H1 (cell line): ENCODE results near the gene PLCB2.

ENCODE experiments used
- ATF2 ChIP-seq: IDR thresholded peaks from 2 replicates; pipeline ENCODE4 v1.6.1; 2012; ENCODE audit warnings: low read length, inconsistent platforms
- BRCA1 ChIP-seq: IDR thresholded peaks from 2 replicates; pipeline ENCODE4 v1.6.1; 2012; ENCODE audit warnings: low read depth, low read length, improper control_type of control experiment
- CEBPB ChIP-seq: IDR thresholded peaks from 2 replicates; pipeline ENCODE4 v1.6.1; 2012; ENCODE audit warnings: low read depth, low read length
- CREB1 ChIP-seq: IDR thresholded peaks from 2 replicates; pipeline ENCODE4 v1.6.1; 2012; ENCODE audit warnings: inconsistent platforms
- EP300 ChIP-seq, 2 experiments: IDR thresholded peaks; 1 replicate in 1 of 2; 2 replicates in 1 of 2; pipeline ENCODE4 v1.6.1; 2011 to 2012; ENCODE audit warnings: low read depth in 2 of 2, low read length in 2 of 2, mild to moderate bottlenecking in 2 of 2, borderline replicate concordance in 1 of 2, inconsistent platforms in 1 of 2, moderate library complexity in 1 of 2
- JUN ChIP-seq: IDR thresholded peaks from 2 replicates; pipeline ENCODE4 v1.6.1; 2011; ENCODE audit warnings: low read depth, mild to moderate bottlenecking, improper control_type of control experiment, low read length
- PHF8 ChIP-seq: fragments of 200-600 bp; sonication (generic); conservative IDR thresholded peaks from 2 replicates; pipeline ENCODE4 v1.7.1; 2012; ENCODE audit warnings: low read depth, mild to moderate bottlenecking, inconsistent platforms, low read length, moderate library complexity
- POLR2A ChIP-seq, 2 experiments: IDR thresholded peaks; 1 replicate in 1 of 2; 2 replicates in 1 of 2; pipeline ENCODE4 v1.6.1; 2011; ENCODE audit warnings: low read depth in 2 of 2, low read length in 2 of 2, mild to moderate bottlenecking in 2 of 2; ENCODE audit errors: control extremely low read depth in 1 of 2
- RAD21 ChIP-seq, 2 experiments: IDR thresholded peaks in 1 of 2; conservative IDR thresholded peaks in 1 of 2; 2 replicates each; pipeline ENCODE4 v1.6.1; 2011; ENCODE audit warnings: low read depth in 2 of 2, low read length in 2 of 2, improper control_type of control experiment in 1 of 2, inconsistent platforms in 1 of 2, mild to moderate bottlenecking in 1 of 2, moderate library complexity in 1 of 2
- RBBP5 ChIP-seq: IDR thresholded peaks from 2 replicates; pipeline ENCODE4 v1.7.1; 2012; ENCODE audit warnings: low read depth, mild to moderate bottlenecking, inconsistent platforms, low read length, moderate library complexity, borderline replicate concordance
- RFX5 ChIP-seq: IDR thresholded peaks from 2 replicates; pipeline ENCODE4 v1.6.1; 2011; ENCODE audit warnings: low read depth, low read length, improper control_type of control experiment, borderline replicate concordance
- TAF7 ChIP-seq: optimal IDR thresholded peaks from 2 replicates; pipeline ENCODE3; 2011; ENCODE audit warnings: low read depth, mild to moderate bottlenecking, inconsistent platforms, low read length, moderate library complexity, borderline replicate concordance
- TF ChIP-seq, protein P1 (sequence below), 3 experiments: IDR thresholded peaks; 1 replicate in 2 of 3; 2 replicates in 1 of 3; pipeline versions ENCODE4 v1.5.1 to v1.6.1; 2011; ENCODE audit warnings: low read length in 3 of 3, mild to moderate bottlenecking in 3 of 3, inconsistent platforms in 2 of 3, low read depth in 1 of 3, moderate library complexity in 1 of 3; ENCODE audit not compliant: insufficient read depth in 1 of 3; ENCODE audit errors: control extremely low read depth in 1 of 3

DNA sequence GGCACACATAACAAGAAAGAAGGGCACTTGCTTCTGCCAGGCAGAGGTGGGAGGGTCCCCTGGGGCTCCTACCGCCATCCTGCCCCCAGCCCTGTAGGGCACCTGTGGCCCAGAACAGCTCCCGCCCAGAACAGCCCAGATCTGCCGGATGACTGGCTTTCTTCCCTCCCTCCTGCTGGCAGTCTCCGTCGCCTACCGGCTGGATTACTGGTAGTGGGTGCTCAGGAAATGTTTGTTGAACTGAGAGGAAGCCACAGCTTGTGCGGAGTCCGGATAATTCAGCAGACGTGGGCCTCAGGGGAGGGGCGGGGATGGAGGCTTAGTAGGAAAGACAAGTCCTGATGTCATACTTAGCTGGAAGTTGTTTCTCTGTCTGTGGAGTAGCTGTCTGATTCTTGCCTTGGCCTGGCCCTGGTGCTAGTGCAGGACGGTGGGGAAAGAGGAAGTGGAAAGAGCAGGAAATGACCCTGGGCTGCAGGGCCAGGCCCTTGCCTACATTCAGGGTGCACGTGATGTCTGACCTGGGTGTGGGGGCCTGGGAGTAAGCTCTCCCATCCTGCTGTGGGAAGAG lies 26.3 kb upstream of the PLCB2 start:
- TF ChIP-seq, protein P1, sequence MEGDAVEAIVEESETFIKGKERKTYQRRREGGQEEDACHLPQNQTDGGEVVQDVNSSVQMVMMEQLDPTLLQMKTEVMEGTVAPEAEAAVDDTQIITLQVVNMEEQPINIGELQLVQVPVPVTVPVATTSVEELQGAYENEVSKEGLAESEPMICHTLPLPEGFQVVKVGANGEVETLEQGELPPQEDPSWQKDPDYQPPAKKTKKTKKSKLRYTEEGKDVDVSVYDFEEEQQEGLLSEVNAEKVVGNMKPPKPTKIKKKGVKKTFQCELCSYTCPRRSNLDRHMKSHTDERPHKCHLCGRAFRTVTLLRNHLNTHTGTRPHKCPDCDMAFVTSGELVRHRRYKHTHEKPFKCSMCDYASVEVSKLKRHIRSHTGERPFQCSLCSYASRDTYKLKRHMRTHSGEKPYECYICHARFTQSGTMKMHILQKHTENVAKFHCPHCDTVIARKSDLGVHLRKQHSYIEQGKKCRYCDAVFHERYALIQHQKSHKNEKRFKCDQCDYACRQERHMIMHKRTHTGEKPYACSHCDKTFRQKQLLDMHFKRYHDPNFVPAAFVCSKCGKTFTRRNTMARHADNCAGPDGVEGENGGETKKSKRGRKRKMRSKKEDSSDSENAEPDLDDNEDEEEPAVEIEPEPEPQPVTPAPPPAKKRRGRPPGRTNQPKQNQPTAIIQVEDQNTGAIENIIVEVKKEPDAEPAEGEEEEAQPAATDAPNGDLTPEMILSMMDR (IDR thresholded peaks at IDR 0.05; ENCODE audit: control extremely low read depth in 1 of 3, insufficient read depth in 1 of 3, low read depth in 1 of 3, low read length in 3 of 3), result no peak
- TF ChIP-seq PHF8 (no peak), TAF7 (no peak), BRCA1 (no peak), ATF2 (no peak), POLR2A (IDR thresholded peaks at IDR 0.05; ENCODE audit: control extremely low read depth in 1 of 2, low read depth in 2 of 2, low read length in 2 of 2) (no peak), CEBPB (no peak), EP300 (IDR thresholded peaks at IDR 0.05; ENCODE audit: borderline replicate concordance in 1 of 2, low read depth in 2 of 2, low read length in 2 of 2) (no peak), RFX5 (no peak), RAD21 (IDR thresholded peaks at IDR 0.05 in 1 of 2, conservative IDR thresholded peaks at IDR 0.05 in 1 of 2; ENCODE audit: low read depth in 2 of 2, low read length in 2 of 2) (no peak), JUN (no peak), CREB1 (no peak), RBBP5 (no peak)
